Right lobe of liver (tissue), 4 donors: ENCODE results near the gene TMEM204.

ENCODE experiments used
- CTCF ChIP-seq, 4 donors: fragments of 200-600 bp in 3 of 4; fragments of 450-650 bp in 1 of 4; IDR thresholded peaks; one replicate each; pipeline versions ENCODE4 v1.5.1 to v1.8.0; 2016 to 2022; ENCODE audit warnings: antibody characterized with exemption in 4 of 4, mild to moderate bottlenecking in 2 of 4
- POLR2A ChIP-seq: fragments of 450-650 bp; IDR thresholded peaks from one replicate; pipeline ENCODE4 v1.6.1; 2017; ENCODE audit warnings: antibody characterized with exemption, mild to moderate bottlenecking
- donor health status: DM: no; HTN: no; CAD: no.
- donor health status: DM: no; HTN: no; CAD: no.
- donor health status: DM: no; HTN: yes; CAD: no.

GRCh38 chr16:1553946-1554825, 20.7 kb downstream of the TMEM204 start:
- TF ChIP-seq POLR2A, result no peak
- TF ChIP-seq CTCF (IDR thresholded peaks at IDR 0.05), result no peak
